HepG2 (cell line): Measurements from ENCODE around the gene ARMC10. TPM values are rescaled to one million over a fixed set of nuclear protein-coding genes. Genes with fewer than 3 reads are reported as not detected.
"Not testable (repeated sequence)": the region's sequence is repeated elsewhere in the genome, so short reads cannot be mapped to it uniquely, and the experiment has no call there.

ENCODE experiments used
- ATAC-seq: fragments of 200-7000 bp; cut with Tn5 transposase; 3 replicates; pipeline ENCODE4 v1.9.1; 2020; ENCODE audit warnings: mild to moderate bottlenecking, moderate library complexity
- BruUV-seq: library from RNA; stranded (reverse); fragments of 400-500 nt; replicated peaks from 2 replicates; lab custom pipeline; 2021; lab: Mats Ljungman, UMichigan
- CTCF ChIA-PET: fragments of 300-600 bp; formaldehyde crosslinking; extraction: SDS; loops from one replicate; lab custom pipeline; 2021; ENCODE audit warnings: low total read pairs, inconsistent platforms, low intra/inter-chr PET ratio; lab: Yijun Ruan, JAX
- POLR2A ChIA-PET: fragments of 350-600 bp; sonication (Branson Sonifier 250); formaldehyde crosslinking; loops from one replicate; lab custom pipeline; 2020; ENCODE audit warnings: antibody characterized with exemption, inconsistent platforms; lab: Yijun Ruan, JAX
- DNase-seq: peaks from one replicate; pipeline ENCODE4 v3.0.0-alpha.2; 2015; ENCODE audit warnings: low spot score
- FAIRE-seq: peaks from 3 replicates; lab custom pipeline; 2011; peaks lifted over from hg19 to GRCh38; lab: Jason Lieb, UNC
- H2AFZ ChIP-seq: one replicate; pipeline ENCODE4 v1.6.1; 2011; ENCODE audit warnings: low read length, inconsistent platforms
- H3K27ac ChIP-seq: fragments of 300-600 bp; 3 replicates; pipeline ENCODE4 v1.8.0; 2011; ENCODE audit warnings: mixed run types, mild to moderate bottlenecking, mixed read lengths, low read length, inconsistent platforms; ENCODE audit not compliant: insufficient read depth; ENCODE audit errors: extremely low read length
- H3K27me3 ChIP-seq, 2 experiments: fragments of 200-600 bp in 1 of 2; 2 replicates in 1 of 2; 3 replicates in 1 of 2; pipeline versions ENCODE4 v1.6.0 to v1.8.0; 2011; ENCODE audit warnings: low read length in 2 of 2, mild to moderate bottlenecking in 2 of 2, moderate library complexity in 2 of 2, inconsistent platforms in 1 of 2; ENCODE audit not compliant: insufficient read depth in 2 of 2, control insufficient read depth in 1 of 2
- H3K36me3 ChIP-seq, 2 experiments: fragments of 200-600 bp in 1 of 2; replicated peaks in 1 of 2; 2 replicates in 1 of 2; 3 replicates in 1 of 2; pipeline versions ENCODE4 v1.5.1 to v1.8.0; 2011; ENCODE audit warnings: low read length in 2 of 2, inconsistent platforms in 1 of 2; ENCODE audit not compliant: insufficient read depth in 2 of 2, control insufficient read depth in 1 of 2
- H3K4me1 ChIP-seq: 2 replicates; pipeline ENCODE4 v1.5.1; 2012; ENCODE audit warnings: low read length, inconsistent platforms; ENCODE audit not compliant: insufficient read depth
- H3K4me2 ChIP-seq: 2 replicates; pipeline ENCODE4 v1.6.0; 2011; ENCODE audit warnings: low read depth, low read length, inconsistent platforms
- H3K4me3 ChIP-seq, 3 experiments: fragments of 200-600 bp in 1 of 3; sonication (generic), shearing (Covaris generic) in 1 of 3; replicated peaks in 1 of 3; 2 replicates each; pipeline ENCODE4 v1.5.1; 2011 to 2016; ENCODE audit warnings: low read length in 3 of 3, inconsistent platforms in 2 of 3, low read depth in 2 of 3, mild to moderate bottlenecking in 2 of 3, control low read depth in 1 of 3, mixed read lengths in 1 of 3; ENCODE audit not compliant: insufficient read depth in 1 of 3
- H3K79me2 ChIP-seq: one replicate; pipeline ENCODE4 v1.6.1; 2011; ENCODE audit warnings: low read length, inconsistent platforms; ENCODE audit not compliant: insufficient read depth
- H3K9ac ChIP-seq: 2 replicates; pipeline ENCODE4 v1.6.0; 2011; ENCODE audit warnings: mild to moderate bottlenecking, low read depth, low read length, inconsistent platforms; ENCODE audit not compliant: insufficient read depth
- H3K9me3 ChIP-seq: 2 replicates; pipeline ENCODE4 v1.5.1; 2012; ENCODE audit warnings: mild to moderate bottlenecking, low read length
- H4K20me1 ChIP-seq: 2 replicates; pipeline ENCODE4 v1.6.0; 2011; ENCODE audit warnings: inconsistent platforms, mild to moderate bottlenecking, low read length, moderate library complexity; ENCODE audit not compliant: insufficient read depth
- AKAP8 ChIP-seq: sonication (generic); formaldehyde crosslinking; IDR thresholded peaks from 2 replicates; pipeline ENCODE4 v1.5.1; 2020; ENCODE audit warnings: mild to moderate bottlenecking, missing genetic modification reagents
- CENPT ChIP-seq: sonication (generic); formaldehyde crosslinking; IDR thresholded peaks from 2 replicates; pipeline ENCODE4 v1.8.0; 2022; ENCODE audit warnings: low read depth, mild to moderate bottlenecking, moderate library complexity, missing genetic modification reagents
- GATA4 ChIP-seq: sonication (generic); IDR thresholded peaks from 2 replicates; pipeline ENCODE4 v1.6.1; 2016; ENCODE audit warnings: antibody characterized with exemption, low read depth, borderline replicate concordance
- KDM3A ChIP-seq: IDR thresholded peaks from 2 replicates; pipeline ENCODE4 v1.6.1; 2018; ENCODE audit warnings: low read depth, missing compliant biosample characterization
- MAX ChIP-seq: IDR thresholded peaks from 2 replicates; pipeline ENCODE4 v1.6.1; 2012; ENCODE audit warnings: inconsistent platforms
- MYC ChIP-seq: sonication (generic); formaldehyde crosslinking; IDR thresholded peaks from 2 replicates; pipeline ENCODE4 v1.9.0; 2021; ENCODE audit warnings: missing genetic modification reagents, borderline replicate concordance
- NFE2 ChIP-seq: sonication (generic); formaldehyde crosslinking; IDR thresholded peaks from 2 replicates; pipeline ENCODE4 v1.4.0; 2020; ENCODE audit warnings: missing genetic modification reagents
- PRPF4 ChIP-seq: fragments of 200-400 bp; formaldehyde crosslinking; IDR thresholded peaks from 2 replicates; pipeline ENCODE4 v1.6.1; 2016; ENCODE audit warnings: low read length, low read depth; ENCODE audit not compliant: poor library complexity, severe bottlenecking
- REPIN1 ChIP-seq: sonication (generic); formaldehyde crosslinking; IDR thresholded peaks from 2 replicates; pipeline ENCODE4 v1.8.0; 2022; ENCODE audit warnings: missing genetic modification reagents, low read depth, mild to moderate bottlenecking, borderline replicate concordance
- SNAPC2 ChIP-seq: sonication (generic); formaldehyde crosslinking; IDR thresholded peaks from 2 replicates; pipeline ENCODE4 v1.8.1; 2022; ENCODE audit warnings: mild to moderate bottlenecking, missing genetic modification reagents
- TFE3 ChIP-seq: IDR thresholded peaks from 2 replicates; pipeline ENCODE4 v1.6.1; 2016
- ZNF235 ChIP-seq: sonication (generic); formaldehyde crosslinking; IDR thresholded peaks from 2 replicates; pipeline ENCODE4 v1.8.1; 2023; ENCODE audit warnings: mild to moderate bottlenecking, missing genetic modification reagents, borderline replicate concordance
- ZNF292 ChIP-seq: sonication (generic); formaldehyde crosslinking; IDR thresholded peaks from 2 replicates; pipeline ENCODE4 v1.8.1; 2022; ENCODE audit warnings: mild to moderate bottlenecking, low read depth, missing genetic modification reagents, borderline replicate concordance
- ZNF34 ChIP-seq: sonication (generic); formaldehyde crosslinking; IDR thresholded peaks from 2 replicates; pipeline ENCODE4 v1.4.0; 2020; ENCODE audit warnings: mild to moderate bottlenecking, missing genetic modification reagents, borderline replicate concordance
- ZNF691 ChIP-seq: sonication (generic); formaldehyde crosslinking; IDR thresholded peaks from 2 replicates; pipeline ENCODE4 v1.4.0; 2020; ENCODE audit warnings: missing genetic modification reagents, low read depth, mild to moderate bottlenecking, borderline replicate concordance
- ZSCAN21 ChIP-seq: sonication (generic); formaldehyde crosslinking; IDR thresholded peaks from 2 replicates; pipeline ENCODE4 v1.8.0; 2022; ENCODE audit warnings: mild to moderate bottlenecking, missing genetic modification reagents, moderate library complexity, borderline replicate concordance
- WGBS: methylation state at CpG from one replicate; pipeline ENCODE4 v1.1.6; 2017; ENCODE audit warnings: low lambda C conversion rate; 5-methylcytosine and 5-hydroxymethylcytosine counted together
- in situ Hi-C: cut with HindIII; loops from 2 replicates; pipeline ENCODE4 v1.10.0; 2017; ENCODE audit warnings: low pct_unique_long_range_greater_than_20kb; ENCODE audit not compliant: extremely low pct_ligation_motif_present
- intact Hi-C: fragments of 100-400 bp; cut with micrococcal nuclease; formaldehyde crosslinking; loops from one replicate; pipeline ENCODE4 v1.10.0; 2022; ENCODE audit not compliant: unreplicated experiment
- polyA plus RNA-seq, 8 experiments: library from polyadenylated mRNA; depleted of rRNA in 3 of 8; stranded (reverse) in 7 of 8; unstranded in 1 of 8; fragments of >200 nt; fragmentation: Illumina TruSeq in 4 of 8; extraction: Trizol in 4 of 8; gene quantifications; 2 replicates each; pipeline versions ENCODE4 v1.2.1 to v1.2.3, GENCODE V29; 2011 to 2016; ENCODE audit warnings: low read depth in 4 of 8, missing spikeins in 1 of 8, mixed read lengths in 1 of 8; ENCODE audit not compliant: insufficient read depth in 1 of 8
- total RNA-seq, 5 experiments: library from RNA; depleted of rRNA; stranded (reverse); fragments of >200 nt; fragmentation: Illumina TruSeq; extraction: Trizol; gene quantifications; 2 replicates each; pipeline ENCODE4 v1.2.3, GENCODE V29; 2016; ENCODE audit warnings: low read depth in 1 of 5
- TF ChIP-seq, protein P1 (sequence below): sonication (generic); formaldehyde crosslinking; IDR thresholded peaks from 2 replicates; pipeline ENCODE4 v1.5.0; 2020; ENCODE audit warnings: missing genetic modification reagents

The ARMC10 gene
- total and polyA plus RNA-seq, 2 of the 13 experiments (the other 11 are each of a cell fraction or from before 2014, with no cell fraction given): 11.3 to 23.7 TPM

- FAIRE-seq (no peak), DNase-seq (no peak), ATAC-seq (no peak)
- H3K27me3 ChIP-seq: no peaks in the 10 kb centered on the region
- CTCF ChIA-PET: no interaction called here
- TF ChIP-seq CENPT (CRISPR knock-in tag) (no peak), KDM3A (CRISPR knock-in tag) (no peak), MAX (no peak), MYC (CRISPR knock-in tag) (no peak), ZNF34 (CRISPR knock-in tag) (no peak), ZNF235 (CRISPR knock-in tag) (no peak), PRPF4 (no peak), AKAP8 (CRISPR knock-in tag) (no peak), TFE3 (CRISPR knock-in tag) (no peak), NFE2 (CRISPR knock-in tag) (no peak), ZNF292 (CRISPR knock-in tag) (no peak), REPIN1 (CRISPR knock-in tag) (no peak), SNAPC2 (CRISPR knock-in tag) (no peak), ZSCAN21 (CRISPR knock-in tag) (no peak), ZNF691 (CRISPR knock-in tag) (no peak), GATA4 (no peak)
- TF ChIP-seq, protein P1, sequence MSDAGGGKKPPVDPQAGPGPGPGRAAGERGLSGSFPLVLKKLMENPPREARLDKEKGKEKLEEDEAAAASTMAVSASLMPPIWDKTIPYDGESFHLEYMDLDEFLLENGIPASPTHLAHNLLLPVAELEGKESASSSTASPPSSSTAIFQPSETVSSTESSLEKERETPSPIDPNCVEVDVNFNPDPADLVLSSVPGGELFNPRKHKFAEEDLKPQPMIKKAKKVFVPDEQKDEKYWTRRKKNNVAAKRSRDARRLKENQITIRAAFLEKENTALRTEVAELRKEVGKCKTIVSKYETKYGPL (CRISPR knock-in tag): no peak
- no peaks in the 10 kb centered on the region for H3K4me1 ChIP-seq
- H3K27ac ChIP-seq: no peak overlapping the region
- no peaks in the 10 kb centered on the region for H3K9me3 ChIP-seq
- no peak overlapping the region for H3K4me2 ChIP-seq
- no peaks in the 10 kb centered on the region for H3K79me2 ChIP-seq
- no peak overlapping the region for H3K4me3 ChIP-seq
- BruUV-seq: no TSS peak
- H3K9ac ChIP-seq: no peak overlapping the region
- no peaks in the 10 kb centered on the region for H4K20me1 ChIP-seq
- no peak overlapping the region for H2AFZ ChIP-seq
- WGBS: 94% methylated on average over 3 of the region's 3 CpGs
- peaks cover 4 to 30% of the 10 kb centered on the region in 2 experiments; a peak in 3 of 5 replicates for H3K36me3 ChIP-seq
- POLR2A ChIA-PET: interaction anchor here (3.2 kb wide), 1 partner anchor 8 kb away, joined by 10 read pairs; the partner anchor contains the start of genes ARMC10 and FBXL13
- intact Hi-C loops (no loop called here), in situ Hi-C loops (no loop called here)
These were observed 8.3 kb downstream of the ARMC10 start for GRCh38 chr7:103083210-103083609.

DNA sequence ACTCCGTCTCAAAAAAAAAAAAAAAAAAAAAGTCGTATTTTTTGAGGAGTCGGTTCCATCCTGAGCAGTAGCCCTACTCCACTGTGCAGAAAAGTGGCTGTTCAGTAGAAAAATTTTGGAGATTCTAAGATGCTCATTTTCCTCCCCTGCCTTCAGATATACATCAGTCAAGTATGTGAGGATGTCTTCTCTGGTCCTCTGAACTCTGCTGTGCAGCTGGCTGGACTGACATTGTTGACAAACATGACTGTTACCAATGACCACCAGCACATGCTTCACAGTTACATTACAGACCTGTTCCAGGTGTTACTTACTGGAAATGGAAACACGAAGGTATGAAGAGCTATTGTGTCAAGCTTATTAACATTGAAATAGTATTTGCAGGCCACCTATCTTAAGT lies 17.4 kb downstream of the ARMC10 start:
- H3K4me3 ChIP-seq, H3K27ac ChIP-seq, H3K79me2 ChIP-seq, H3K9ac ChIP-seq, ATAC-seq, H2AFZ ChIP-seq, H3K27me3 ChIP-seq, H4K20me1 ChIP-seq, BruUV-seq, H3K4me1 ChIP-seq, DNase-seq, H3K9me3 ChIP-seq, intact Hi-C loops, CTCF ChIA-PET, H3K4me2 ChIP-seq, FAIRE-seq, POLR2A ChIA-PET, in situ Hi-C loops: not testable (repeated sequence)
- 70% methylated on average over 4 of the region's 4 CpGs for WGBS
- peaks cover 0 to 29% of the 10 kb centered on the region in 2 experiments; a peak in 4 of 5 replicates for H3K36me3 ChIP-seq
